ENCODE data around the gene ZNF414. TPM values are rescaled to one million over a fixed set of nuclear protein-coding genes. Genes with fewer than 3 reads are reported as not detected.

ZNF414 gene
- polyA plus RNA-seq, 2 of the 4 experiments (the other 2 are of a cell fraction) = 2.8 to 22.1 TPM

- FAIRE-seq (no peak), ATAC-seq (no peak), DNase-seq (ENCODE audit: low read depth in 1 of 2, low spot score in 1 of 2) (no peak)
- Histone ChIP-seq H3K4me3 (no peak overlapping the region), H3K4me1 (no peaks in the 10 kb centered on the region), H3K27ac (no peak overlapping the region), H3K4me2 (no peak overlapping the region), H3K9me3 (no peaks in the 10 kb centered on the region)
- ChIA-PET POLR2A (interaction anchor here (0.8 kb wide), 1 partner anchor 28 kb away, joined by 3 read pairs; the partner anchor contains the start of gene ZNF414), CTCF (interaction anchor here (1.2 kb wide), 1 partner anchor 10 kb away, joined by 4 read pairs; no protein-coding TSS in a partner anchor)
- 98% methylated on average over 48 of the region's 62 CpGs for WGBS (ENCODE audit: missing lambda C conversion rate)
- TF ChIP-seq MAX (IDR thresholded peaks at IDR 0.05) (no peak), ZFP36 (IDR thresholded peaks at IDR 0.05; ENCODE audit: borderline replicate concordance, partially characterized antibody) (no peak), RNF2 (IDR thresholded peaks at IDR 0.05; ENCODE audit: borderline replicate concordance, low read depth) (no peak), ZC3H11A (IDR thresholded peaks at IDR 0.05) (no peak), PBX3 (IDR thresholded peaks at IDR 0.05) (no peak), EHMT2 (IDR thresholded peaks at IDR 0.05; ENCODE audit: low read depth) (no peak), NR3C1 (IDR thresholded peaks at IDR 0.05) (no peak), NFE2L2 (conservative IDR thresholded peaks at IDR 0.05; ENCODE audit: low read length) (no peak)
Measured at GRCh38 chr19:8485561-8486371, 28.2 kb downstream of the ZNF414 start.

- 87% methylated on average over 15 of the region's 18 CpGs for WGBS (ENCODE audit: missing lambda C conversion rate)
- CTCF ChIA-PET = interaction anchor here (1.5 kb wide), 1 partner anchor 11 kb away, joined by 5 read pairs; no protein-coding TSS in a partner anchor
- no peak for ATAC-seq
Measured at GRCh38 chr19:8484331-8484894, 29.6 kb downstream of the ZNF414 start.

GRCh38 chr19:8483165-8483564 is 30.8 kb downstream of the ZNF414 start:
- ChIA-PET POLR2A (no interaction called here), CTCF (interaction anchor here (1.2 to 1.5 kb wide), 3 partner anchors 10 to 143 kb away, joined by 3 to 5 read pairs (median 3); no protein-coding TSS in a partner anchor)
- 91% methylated on average over 8 of the region's 8 CpGs for WGBS (ENCODE audit: missing lambda C conversion rate)
- Histone ChIP-seq H3K4me2 (no peak overlapping the region), H3K4me3 (no peak overlapping the region), H3K27ac (no peak overlapping the region), H3K4me1 (no peaks in the 10 kb centered on the region), H3K9me3 (no peaks in the 10 kb centered on the region)
- no peak for ATAC-seq
- FAIRE-seq = no peak
- no peak for DNase-seq (ENCODE audit: low read depth in 1 of 2, low spot score in 1 of 2)
- TF ChIP-seq ZFP36 (IDR thresholded peaks at IDR 0.05; ENCODE audit: borderline replicate concordance, partially characterized antibody) (peak; percentile 33), RCOR1 (IDR thresholded peaks at IDR 0.05; ENCODE audit: low read depth, low read length) (no peak)

More at GRCh38 chr19:8484331-8484894, 29.6 kb downstream of the ZNF414 start:
- no peaks in the 10 kb centered on the region for H3K4me1 ChIP-seq
- FAIRE-seq (no peak), DNase-seq (ENCODE audit: low read depth in 1 of 2, low spot score in 1 of 2) (no peak)
- no peak overlapping the region for H3K27ac ChIP-seq
- H3K4me2 ChIP-seq = no peak overlapping the region
- H3K4me3 ChIP-seq = no peak overlapping the region
- no peak for TF ChIP-seq ELK1 (IDR thresholded peaks at IDR 0.05; ENCODE audit: low read depth, low read length)
- no peak for TF ChIP-seq NR3C1 (IDR thresholded peaks at IDR 0.05)
- H3K9me3 ChIP-seq = no peaks in the 10 kb centered on the region
- POLR2A ChIA-PET = no interaction called here

GRCh38 chr19:8482696-8483095 is 31.3 kb downstream of the ZNF414 start:
- H3K4me2 ChIP-seq = no peak overlapping the region
- H3K27ac ChIP-seq = no peak overlapping the region
- ChIA-PET POLR2A (no interaction called here), CTCF (interaction anchor here (1.2 to 1.3 kb wide), 3 partner anchors 9 to 143 kb away, joined by 3 to 4 read pairs (median 3); no protein-coding TSS in a partner anchor)
- no peaks in the 10 kb centered on the region for H3K4me1 ChIP-seq
- no peak for ATAC-seq
- H3K4me3 ChIP-seq = no peak overlapping the region
- FAIRE-seq = no peak
- 97% methylated on average over 7 of the region's 11 CpGs for WGBS (ENCODE audit: missing lambda C conversion rate)
- TF ChIP-seq FOXS1 (CRISPR knock-in tag; IDR thresholded peaks at IDR 0.05) = no peak
- H3K9me3 ChIP-seq = no peaks in the 10 kb centered on the region
- DNase-seq (ENCODE audit: low read depth in 1 of 2, low spot score in 1 of 2) = no peak

Measured in A549 (cell line).